Nucleus accumbens (tissue), 56 donors: ENCODE results near the gene CDKAL1.
"Not testable (repeated sequence)": the region's sequence is repeated elsewhere in the genome, so short reads cannot be mapped to it uniquely, and the experiment has no call there.

Experiments used
- DNase-seq, 56 donors: peaks; one replicate each; lab custom pipeline; 2025; lab: John Stamatoyannopoulos, UW

The CDKAL1 gene

DNA sequence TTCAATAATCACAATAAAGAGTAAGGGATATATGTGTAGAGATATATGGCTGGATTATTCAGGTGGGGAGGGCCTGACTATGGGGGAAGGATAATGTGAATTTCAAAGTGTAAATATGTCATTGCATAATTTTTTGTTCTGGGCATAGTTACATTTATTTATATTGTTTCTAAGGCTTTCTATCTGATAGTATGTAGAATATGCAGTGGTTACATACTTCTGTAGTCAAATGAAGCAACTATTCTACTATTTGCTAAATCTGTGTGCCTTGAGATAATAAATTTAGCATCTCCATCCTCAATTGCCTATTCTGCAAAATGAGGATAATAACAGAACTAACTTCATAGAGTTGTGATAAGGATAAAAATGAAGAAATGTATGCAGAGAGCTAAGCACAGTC is 359.2 kb downstream of the CDKAL1 start:
- no peak for DNase-seq

DNA sequence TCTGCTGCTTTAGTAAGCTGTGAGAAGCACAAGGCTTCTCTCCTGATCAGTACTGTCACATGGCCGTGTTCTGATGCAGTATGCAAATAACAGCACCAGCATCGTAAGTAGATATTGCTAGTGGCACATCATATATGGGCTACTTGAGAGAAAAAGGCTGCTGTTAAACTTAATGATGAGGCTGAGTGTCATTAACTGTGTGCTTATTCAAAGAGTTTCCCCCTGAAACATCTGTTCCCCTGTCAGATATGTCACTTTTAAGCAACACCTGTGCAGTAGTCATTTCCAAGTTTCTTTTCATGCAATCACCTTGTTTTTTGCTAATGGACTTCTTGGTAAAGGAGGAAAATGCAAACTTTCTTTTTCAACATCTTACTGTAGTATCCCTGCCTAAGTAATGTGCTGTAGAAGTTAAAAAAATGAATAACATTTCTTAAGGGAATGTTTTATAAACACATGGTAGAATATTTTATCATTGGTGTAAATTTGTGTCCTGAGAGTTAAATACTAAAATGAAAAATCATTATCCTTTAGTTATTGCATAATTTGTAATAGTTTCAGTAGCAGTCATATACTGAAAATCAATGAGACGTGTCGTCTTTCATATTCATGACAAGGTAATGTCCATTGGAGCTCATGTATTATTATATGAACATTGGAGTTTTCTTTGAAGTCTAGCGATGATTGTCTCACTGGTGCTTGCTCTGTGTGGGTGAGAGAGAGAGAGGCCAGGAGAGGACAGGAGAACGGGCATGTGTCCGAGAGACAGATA is 366.3 kb downstream of the CDKAL1 start:
- DNase-seq, result no peak

DNA sequence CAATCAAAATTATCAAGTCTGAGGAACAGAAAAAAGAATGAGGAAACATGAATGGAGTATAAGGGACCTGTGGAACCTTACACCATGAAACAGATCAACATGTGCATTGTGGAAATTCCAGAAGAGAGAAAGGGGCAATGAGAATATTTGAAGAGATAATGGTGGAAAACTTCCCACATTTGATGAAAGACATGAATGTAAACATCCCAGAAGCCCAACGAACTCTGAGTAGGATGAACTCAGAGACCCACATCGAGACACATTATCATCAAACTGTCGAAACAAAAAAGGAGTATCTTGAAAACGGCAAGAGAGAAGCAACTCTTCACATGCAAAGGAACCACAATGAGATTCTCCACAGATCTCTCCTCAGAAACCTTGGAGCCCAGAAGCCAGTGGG is 371.1 kb downstream of the CDKAL1 start:
- DNase-seq, result no peak

DNA sequence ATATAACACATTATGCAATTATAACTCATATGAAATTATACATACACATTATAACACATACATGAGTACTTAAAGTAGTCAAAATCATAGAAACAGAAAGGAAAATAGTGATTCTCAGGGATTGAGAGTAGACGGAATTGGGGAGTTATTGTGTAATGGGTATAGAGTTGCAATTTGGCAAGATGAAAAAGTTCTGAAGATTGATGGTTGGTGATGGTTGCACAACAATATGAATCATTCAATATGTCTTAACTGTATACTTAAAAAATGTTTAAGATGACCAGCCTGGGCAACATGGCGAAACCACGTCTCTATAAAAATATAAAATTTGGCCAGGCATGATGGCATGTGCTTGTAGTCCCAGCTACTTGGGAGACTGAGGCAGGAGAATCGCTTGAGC is 372.7 kb downstream of the CDKAL1 start:
- DNase-seq, result no peak

DNA sequence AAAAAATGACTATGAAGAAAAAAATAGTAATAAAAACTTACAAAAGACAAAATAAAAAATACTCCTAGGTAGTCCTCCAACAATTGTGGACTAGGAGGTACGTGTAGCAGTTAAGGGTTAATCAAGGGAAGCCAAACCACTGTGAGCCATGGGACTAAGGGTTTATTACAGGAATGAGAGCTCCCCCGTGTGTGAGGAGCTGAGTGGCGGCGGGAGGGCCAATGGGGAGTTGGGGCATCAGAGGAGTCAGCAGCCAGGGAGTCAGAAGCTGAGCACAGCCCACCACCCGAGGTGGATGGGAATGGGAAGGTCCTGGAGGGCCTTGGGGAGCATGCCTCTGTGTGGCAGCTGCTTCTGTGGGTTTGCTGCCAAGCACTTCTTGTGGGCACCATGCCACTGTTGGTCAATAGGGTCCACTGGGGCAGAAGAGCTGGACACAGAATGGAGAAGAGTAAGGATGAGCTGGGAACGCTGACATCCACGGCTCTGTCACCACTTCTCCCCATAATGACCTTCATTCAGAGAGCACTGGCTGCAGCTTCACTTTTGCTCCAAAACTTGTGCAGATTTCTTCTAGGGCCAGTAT is 373.3 kb downstream of the CDKAL1 start:
- DNase-seq, result peak in 6 of 56 donors; percentile 1 to 5 (median 1)

DNA sequence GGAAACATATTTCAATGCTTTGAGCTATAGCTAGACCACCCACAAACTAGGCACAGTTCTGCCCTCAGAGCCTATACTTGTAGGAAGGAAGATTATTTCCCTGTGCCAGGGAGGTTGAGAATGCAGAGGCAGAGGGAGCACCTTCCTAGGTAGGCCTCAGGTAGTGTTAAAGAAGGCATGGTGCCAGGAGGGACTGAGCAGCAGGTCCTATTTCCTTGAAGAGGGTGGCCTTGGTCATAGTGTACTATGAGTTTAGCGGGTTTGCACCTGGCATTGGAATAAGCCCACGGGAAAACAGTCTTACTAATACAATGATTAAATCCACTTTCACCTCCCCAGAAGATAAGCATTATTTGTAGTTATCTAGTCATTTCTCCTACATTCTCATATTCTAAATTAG is 375.4 kb downstream of the CDKAL1 start:
- no peak for DNase-seq

DNA sequence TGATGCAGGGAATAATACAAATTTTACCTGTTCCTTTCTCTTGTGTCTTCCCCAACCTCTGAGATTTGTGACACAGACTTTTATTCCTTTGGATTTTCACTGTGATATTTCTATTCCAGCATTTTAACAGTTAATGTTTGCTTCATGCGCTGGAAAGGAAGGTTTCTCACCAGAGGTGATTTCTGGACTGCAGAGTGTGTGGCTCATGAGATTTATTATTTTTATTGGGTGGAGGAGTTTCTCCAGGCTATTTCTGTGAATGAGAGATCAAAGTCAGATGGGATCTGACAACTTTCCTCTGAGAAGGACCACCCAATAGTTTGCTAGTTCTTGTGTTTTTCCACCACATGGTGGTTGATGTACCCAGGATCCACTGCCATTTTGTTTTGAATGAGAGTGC is 377.5 kb downstream of the CDKAL1 start:
- DNase-seq, result no peak

DNA sequence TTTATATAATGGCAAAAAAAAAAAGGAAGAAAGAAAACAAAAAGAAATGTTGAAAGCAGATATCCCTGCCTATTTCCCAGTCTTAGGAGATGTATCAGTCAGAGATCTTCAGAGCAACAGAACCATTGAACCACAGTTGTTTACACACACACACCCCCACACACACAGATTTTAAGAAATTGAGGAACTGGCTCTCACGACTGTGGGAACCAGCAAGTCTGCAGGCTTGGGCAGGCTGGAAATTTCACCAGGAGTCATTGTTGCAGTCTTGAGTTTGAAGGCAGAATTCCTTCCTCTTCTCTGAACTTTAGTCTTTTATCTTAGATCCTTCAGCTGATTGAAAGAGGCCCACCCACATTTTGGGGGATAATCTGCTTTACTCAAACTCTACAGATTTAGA is 380.9 kb downstream of the CDKAL1 start:
- DNase-seq, result no peak

DNA sequence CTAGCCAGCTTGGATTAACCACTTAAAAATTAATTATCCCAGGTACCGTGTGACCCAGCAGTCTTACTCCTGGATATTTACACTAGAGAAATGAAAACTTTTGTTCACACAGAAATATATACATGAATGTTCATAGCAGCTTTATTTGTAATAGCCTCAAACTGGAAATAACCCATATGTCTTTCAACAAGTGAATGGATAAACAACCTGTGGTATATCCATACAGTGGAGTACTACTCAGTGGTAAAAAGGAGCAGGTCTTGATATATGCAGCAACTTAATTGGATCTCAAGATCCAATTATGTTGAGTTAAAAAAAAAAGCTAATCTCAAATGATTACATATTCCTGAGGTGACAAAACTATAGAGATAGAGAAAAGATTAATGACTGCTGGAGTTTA is 381.4 kb downstream of the CDKAL1 start:
- DNase-seq, result no peak

DNA sequence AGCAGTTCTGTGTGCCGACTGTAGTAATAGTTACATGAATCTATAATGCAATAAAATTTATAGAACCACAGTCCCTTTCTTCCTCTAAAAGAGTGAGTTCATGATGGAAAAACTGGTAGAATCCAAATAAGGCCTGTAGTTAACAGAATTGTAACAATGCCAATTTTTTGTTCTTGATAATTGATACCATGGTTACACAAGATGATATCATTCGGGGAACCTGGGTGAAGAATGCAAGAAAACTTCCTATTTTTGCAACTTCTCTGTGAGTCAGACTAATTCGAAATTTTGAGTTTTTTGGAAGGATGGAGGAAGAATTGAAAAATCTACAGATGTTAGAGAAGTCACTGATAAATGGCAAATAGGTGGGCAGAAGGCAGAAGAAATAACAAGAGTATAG is 381.8 kb downstream of the CDKAL1 start:
- no peak for DNase-seq

DNA sequence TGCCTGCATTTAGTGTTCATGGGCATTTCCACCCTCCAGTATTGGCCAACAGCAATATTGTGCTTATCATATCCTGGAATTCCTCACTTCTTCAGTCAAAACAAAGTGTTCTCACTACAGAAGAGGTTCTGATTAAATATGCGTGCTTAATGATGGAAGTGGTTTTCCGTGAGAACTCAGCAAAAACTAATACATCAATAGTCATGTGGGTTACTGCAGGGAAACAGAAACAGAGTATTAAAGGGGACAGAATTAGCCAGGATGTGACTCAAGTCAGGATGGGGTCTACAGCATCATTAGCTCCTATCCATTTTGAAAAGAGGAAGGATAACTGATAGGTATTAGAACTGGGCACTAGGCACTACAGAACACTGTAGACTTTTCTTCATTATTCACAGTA is 384.6 kb downstream of the CDKAL1 start:
- no peak for DNase-seq

DNA sequence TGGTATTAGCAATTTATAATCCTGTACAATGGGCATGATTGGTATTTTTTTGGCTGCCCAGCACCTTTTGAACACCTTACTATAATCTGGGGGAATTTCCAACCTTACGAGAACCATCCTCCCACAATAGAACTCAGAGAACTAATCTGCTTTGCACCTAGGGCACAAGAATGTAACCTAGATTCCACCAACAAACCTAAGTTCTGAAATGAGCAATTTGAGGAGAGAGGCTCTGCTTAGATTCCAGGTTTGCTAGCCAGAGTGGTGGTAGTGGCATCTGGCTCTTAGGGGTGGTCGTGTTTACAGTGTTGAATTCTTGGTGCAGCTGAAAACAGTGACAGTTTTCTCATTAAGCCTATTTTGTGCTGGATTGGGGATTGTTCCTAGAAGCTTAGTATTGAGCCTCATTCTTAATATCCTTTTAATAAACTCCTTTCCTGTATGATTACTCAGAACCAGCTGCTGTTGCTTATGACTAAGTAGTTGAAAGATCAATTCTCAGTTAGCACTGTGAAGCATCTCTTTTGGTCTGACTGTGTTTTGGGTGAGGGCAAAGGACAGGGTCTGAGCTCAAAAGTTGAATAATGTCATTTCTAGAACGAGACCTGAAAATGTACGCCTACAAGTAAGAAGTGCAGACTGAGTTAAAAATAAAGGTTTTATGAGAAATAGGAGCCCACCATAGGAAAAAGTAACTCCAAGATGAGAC is 385.6 kb downstream of the CDKAL1 start:
- DNase-seq, result no peak

DNA sequence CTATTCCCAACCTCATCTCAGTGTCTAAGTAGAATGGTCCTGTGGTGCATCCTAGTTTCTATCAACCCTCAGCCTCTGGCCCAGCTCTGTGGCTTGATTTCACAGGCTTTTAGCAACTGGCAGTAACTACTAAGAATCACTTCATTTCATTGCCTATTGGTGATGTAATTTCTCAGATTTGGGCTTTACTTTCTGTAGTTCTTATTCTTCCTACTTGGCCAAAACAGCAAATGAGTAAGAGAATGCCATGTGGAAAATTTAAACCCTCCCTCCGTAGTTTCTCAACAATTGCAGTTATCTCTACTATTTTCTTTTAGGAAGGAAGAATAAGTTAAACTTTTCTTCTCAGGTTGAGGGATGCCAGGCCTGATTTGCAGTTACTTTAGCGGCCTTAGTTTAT is 387.3 kb downstream of the CDKAL1 start:
- DNase-seq, result no peak

DNA sequence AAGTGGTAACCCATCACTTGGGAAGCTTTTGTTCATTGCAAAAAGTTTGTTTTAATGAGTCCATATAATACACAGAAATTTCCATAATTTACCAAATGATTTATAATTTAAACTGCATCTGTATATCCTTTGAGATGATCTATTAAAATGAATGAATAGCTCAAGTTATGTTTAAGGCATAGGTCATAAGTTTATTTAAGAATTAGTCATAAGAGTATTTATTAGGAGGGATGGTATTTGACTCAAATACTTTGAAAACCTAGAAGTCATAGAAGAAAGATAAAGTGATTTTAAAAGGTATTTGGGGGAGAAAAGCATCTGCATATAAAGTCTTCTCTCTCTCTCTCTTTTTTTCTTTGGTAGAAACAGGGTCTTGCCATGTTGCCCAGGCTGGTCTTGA is 388.5 kb downstream of the CDKAL1 start:
- DNase-seq, result no peak

DNA sequence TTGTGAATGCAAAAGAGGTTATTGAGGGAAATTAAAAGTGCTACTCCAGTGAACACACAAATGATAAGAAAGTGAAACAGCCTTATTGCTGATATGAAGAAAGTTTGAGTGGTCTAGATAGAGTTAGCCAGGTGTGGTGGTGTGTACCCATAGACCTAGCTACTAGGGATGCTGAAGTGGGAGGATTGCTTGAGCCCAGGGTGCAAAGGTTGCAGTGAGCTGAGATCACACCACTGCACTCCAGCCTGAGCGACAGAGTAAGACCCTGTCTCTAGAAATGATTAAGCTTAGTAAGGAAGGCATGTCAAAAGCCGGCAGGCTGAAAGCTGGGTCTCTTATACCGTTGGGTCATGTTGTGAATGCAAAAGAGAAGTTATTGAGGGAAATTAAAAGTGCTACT is 389.8 kb downstream of the CDKAL1 start:
- not testable (repeated sequence) for DNase-seq

DNA sequence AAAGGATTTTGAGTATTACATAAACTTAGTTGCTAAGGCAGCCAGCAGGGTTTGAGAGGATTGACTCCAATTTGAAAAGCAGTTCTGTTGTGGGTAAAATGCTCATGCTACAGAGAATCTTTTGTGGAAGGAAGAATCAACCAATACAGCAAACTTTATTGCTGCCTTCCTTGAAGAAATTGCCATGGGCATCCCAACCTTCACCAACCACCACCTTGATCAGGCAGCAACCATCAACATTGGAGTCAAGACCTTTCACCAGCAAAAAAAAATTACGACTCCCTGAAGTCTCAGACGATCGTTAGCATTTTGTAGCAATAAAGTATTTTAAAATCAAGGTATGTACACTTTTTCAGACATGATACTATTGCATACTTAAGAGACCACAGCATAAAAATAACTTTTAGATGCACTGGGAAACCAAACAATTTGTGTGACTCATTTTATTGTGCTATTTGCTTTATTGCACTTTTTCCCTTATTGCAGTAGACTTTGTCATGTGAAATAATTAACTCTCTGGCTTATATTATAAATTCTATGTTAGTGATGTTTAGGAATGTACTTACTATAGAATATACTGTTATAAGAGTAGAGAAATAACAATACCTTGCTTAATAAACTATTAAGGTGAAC is 390.8 kb downstream of the CDKAL1 start:
- DNase-seq, result no peak

DNA sequence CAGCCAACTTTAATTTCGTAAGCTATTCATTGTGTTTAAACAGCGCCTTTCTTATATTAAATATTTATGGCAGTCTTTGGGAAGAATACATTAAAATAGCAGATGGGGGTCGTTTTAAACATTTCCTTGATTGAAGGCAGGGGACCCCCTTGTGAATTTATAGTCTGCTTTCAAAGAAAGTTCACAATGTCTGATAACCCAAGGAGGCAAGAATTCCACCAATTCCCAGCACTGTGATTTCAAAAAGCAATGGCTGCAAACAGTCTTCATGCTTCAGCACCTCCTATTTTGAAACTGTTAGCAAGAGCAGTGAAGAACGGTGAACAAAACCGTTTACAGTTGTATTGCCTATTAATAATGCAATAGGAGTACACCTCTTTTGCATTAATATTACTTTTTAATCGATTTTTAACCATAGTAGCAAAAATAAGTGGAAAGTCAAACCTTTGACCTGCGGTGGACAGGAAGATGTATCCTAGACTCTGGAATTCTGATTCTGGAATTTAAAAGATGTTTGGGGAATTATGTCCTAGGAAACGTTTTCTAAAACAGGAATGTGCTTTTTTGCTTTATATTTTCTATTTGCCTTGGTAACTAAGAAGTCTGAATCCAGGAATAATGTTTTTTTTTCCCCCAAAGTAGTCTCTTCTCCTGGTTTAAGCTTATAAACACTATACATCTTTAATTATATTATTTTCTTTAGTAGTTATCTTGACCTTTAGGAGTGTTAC is 393.0 kb downstream of the CDKAL1 start:
- no peak for DNase-seq

DNA sequence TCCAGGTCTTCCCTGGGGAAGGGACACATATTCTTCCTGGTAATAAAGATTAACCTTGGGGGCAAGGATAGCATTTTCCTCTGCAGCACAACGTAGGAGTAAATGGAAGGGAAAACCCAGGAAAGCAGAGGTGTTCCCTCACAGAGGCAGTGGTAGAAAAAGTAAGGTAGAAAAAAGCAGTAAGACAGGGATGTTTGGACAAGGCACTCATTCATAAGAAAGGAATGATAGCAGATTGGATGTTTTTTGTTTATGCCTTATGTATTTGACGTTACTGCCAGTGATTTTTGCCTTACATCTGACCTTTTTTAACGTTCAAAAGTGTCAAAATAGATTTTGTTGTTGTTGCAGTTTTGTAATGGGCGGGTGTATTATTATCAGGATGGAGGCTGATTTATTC is 395.0 kb downstream of the CDKAL1 start:
- no peak for DNase-seq

DNA sequence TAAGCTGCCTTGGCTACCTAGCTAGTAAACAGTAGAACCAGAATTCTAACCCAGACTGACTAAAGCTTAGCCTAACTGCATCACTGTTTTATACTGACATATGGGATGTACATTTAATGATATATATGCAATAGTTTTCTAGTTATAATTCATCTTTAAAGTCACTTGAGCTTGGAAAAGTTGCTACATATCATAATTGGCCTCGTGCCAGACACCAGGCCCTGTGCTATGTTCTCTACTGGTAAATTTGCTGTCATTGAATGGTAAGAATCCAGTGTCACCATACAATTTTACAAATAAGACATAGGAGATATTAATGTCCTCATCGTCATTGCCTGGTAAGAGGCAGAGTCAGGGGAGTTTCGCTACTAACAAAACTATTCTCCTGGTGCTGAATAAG is 396.8 kb downstream of the CDKAL1 start:
- DNase-seq, result no peak

DNA sequence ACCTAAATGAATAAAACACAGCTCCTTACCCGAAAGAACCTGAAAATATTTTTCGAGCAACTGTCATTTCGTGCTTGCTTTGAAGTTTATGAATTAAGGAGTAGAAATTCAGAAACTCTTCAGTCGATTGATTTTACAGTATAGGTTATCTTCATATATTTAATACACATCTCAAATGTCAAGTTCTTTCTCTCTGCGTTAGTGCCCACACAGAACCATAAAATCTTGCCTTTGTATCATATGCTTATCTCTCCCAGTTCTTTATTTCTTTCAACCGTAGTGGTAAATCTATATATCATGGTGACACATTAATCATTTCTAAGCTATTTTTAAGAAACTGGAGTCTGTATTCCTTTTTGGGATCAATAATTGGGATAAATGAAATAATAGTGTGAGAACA is 397.5 kb downstream of the CDKAL1 start:
- DNase-seq, result no peak

DNA sequence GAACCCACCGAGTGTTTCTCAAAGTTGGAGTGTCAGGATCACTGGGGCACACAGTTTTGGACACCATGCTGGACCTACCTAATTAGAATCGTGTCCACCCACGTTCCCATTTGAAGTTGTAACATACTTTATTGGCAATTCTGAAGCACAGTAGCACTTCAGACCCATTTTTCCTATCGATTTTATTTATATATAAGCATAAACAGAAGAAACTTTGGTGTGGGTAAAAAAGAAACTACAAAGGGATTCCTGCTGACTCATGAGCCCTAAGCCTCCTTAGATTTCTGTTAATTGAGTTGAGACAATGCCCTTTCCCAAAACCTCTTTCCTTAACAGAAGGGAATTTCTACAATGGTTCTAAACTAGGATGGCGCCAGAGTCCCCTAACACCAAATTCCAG is 398.0 kb downstream of the CDKAL1 start:
- DNase-seq, result no peak
